Esophagus squamous epithelium (tissue), 4 donors: Measurements from ENCODE around the gene COL24A1.

ENCODE experiments used
- CTCF ChIP-seq, 6 experiments: fragments of 450-650 bp in 4 of 6; fragments of 200-600 bp in 2 of 6; sonication (generic) in 2 of 6; IDR thresholded peaks; one replicate each; pipeline ENCODE4 v1.5.1; 2016 to 2019; ENCODE audit warnings: antibody characterized with exemption in 6 of 6, mild to moderate bottlenecking in 4 of 6, moderate library complexity in 4 of 6
- POLR2A ChIP-seq, 4 donors: fragments of 450-650 bp; IDR thresholded peaks; one replicate each; pipeline ENCODE4 v1.6.1; 2017; ENCODE audit warnings: antibody characterized with exemption in 4 of 4, mild to moderate bottlenecking in 4 of 4, moderate library complexity in 3 of 4

- no peak for TF ChIP-seq CTCF (IDR thresholded peaks at IDR 0.05)
- no peak for TF ChIP-seq POLR2A (IDR thresholded peaks at IDR 0.05)
Measured at GRCh38 chr1:85900921-85901320, 255.7 kb downstream of the COL24A1 start.
